ENCODE measurements around the gene C2orf69.

DNA sequence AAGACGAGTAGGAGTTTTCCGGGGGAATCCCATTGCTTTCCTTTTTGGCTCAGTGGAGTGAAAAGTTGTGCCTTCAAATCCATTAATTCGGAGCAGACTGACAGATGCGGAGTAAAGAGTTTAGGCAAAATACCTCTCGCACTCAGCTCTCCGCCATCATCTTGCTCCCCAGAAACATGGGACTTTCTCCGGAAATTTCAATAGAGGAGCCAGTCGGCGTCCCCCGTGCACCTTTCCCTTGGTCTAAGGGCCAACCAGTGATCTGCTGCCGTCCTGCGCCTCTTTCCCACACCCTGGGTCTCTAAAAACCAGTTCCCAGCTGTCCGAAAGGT lies 43.9 kb downstream of the C2orf69 start:
- TF ChIP-seq, protein P1, sequence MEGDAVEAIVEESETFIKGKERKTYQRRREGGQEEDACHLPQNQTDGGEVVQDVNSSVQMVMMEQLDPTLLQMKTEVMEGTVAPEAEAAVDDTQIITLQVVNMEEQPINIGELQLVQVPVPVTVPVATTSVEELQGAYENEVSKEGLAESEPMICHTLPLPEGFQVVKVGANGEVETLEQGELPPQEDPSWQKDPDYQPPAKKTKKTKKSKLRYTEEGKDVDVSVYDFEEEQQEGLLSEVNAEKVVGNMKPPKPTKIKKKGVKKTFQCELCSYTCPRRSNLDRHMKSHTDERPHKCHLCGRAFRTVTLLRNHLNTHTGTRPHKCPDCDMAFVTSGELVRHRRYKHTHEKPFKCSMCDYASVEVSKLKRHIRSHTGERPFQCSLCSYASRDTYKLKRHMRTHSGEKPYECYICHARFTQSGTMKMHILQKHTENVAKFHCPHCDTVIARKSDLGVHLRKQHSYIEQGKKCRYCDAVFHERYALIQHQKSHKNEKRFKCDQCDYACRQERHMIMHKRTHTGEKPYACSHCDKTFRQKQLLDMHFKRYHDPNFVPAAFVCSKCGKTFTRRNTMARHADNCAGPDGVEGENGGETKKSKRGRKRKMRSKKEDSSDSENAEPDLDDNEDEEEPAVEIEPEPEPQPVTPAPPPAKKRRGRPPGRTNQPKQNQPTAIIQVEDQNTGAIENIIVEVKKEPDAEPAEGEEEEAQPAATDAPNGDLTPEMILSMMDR (IDR thresholded peaks at IDR 0.05; ENCODE audit: low read depth, low read length) = no peak
- TF ChIP-seq EZH2phosphoT487 (IDR thresholded peaks at IDR 0.05; ENCODE audit: low read depth) = no peak
